Panc1 (cell line): ENCODE data around the gene ENPP6. TPM values are rescaled to one million over a fixed set of nuclear protein-coding genes. Genes with fewer than 3 reads are reported as not detected.

ENCODE experiments used
- ATAC-seq: fragments of 200-7000 bp; cut with Tn5 transposase; 2 replicates; pipeline ENCODE4 v1.9.1; 2020; ENCODE audit warnings: mild to moderate bottlenecking, moderate library complexity
- BruUV-seq: library from RNA; stranded (reverse); fragments of 400-500 nt; replicated peaks from 2 replicates; lab custom pipeline; 2021; lab: Mats Ljungman, UMichigan
- CTCF ChIA-PET: fragments of 300-600 bp; sonication (Branson Sonifier 250); formaldehyde crosslinking; loops from one replicate; lab custom pipeline; 2022; ENCODE audit warnings: antibody characterized with exemption; lab: Charles Lee
- POLR2A ChIA-PET: fragments of 300-600 bp; sonication (Branson Sonifier 250); formaldehyde crosslinking; loops from one replicate; lab custom pipeline; 2022; ENCODE audit warnings: antibody characterized with exemption; lab: Charles Lee
- DNase-seq: peaks from one replicate; pipeline ENCODE4 v3.0.0-alpha.2; 2010; ENCODE audit warnings: low read depth, low spot score
- H3K27ac ChIP-seq: 2 replicates; pipeline ENCODE4 v1.5.1; 2011; ENCODE audit warnings: mild to moderate bottlenecking, low read length, inconsistent platforms
- H3K27me3 ChIP-seq: fragments of 200-500 bp; sonication (Bioruptor generic); 2 replicates; pipeline ENCODE4 v1.6.0; 2014; ENCODE audit warnings: low read length, inconsistent platforms; ENCODE audit not compliant: control insufficient read depth, insufficient read depth
- H3K36me3 ChIP-seq: fragments of 200-500 bp; sonication (Bioruptor generic); 2 replicates; pipeline ENCODE4 v1.5.1; 2014; ENCODE audit warnings: inconsistent platforms, mild to moderate bottlenecking, low read length, moderate library complexity; ENCODE audit not compliant: control insufficient read depth, insufficient read depth
- H3K4me1 ChIP-seq: 2 replicates; pipeline ENCODE4 v1.5.1; 2011; ENCODE audit warnings: inconsistent platforms, mild to moderate bottlenecking, low read length, moderate library complexity; ENCODE audit not compliant: control insufficient read depth, insufficient read depth
- H3K4me3 ChIP-seq, 2 experiments: 2 replicates each; pipeline ENCODE4 v1.5.1; 2011 to 2012; ENCODE audit warnings: low read depth in 2 of 2, low read length in 2 of 2, mild to moderate bottlenecking in 2 of 2, inconsistent platforms in 1 of 2, moderate library complexity in 1 of 2
- H3K9me3 ChIP-seq: fragments of 200-500 bp; sonication (Bioruptor generic); 2 replicates; pipeline ENCODE4 v1.5.1; 2014; ENCODE audit warnings: low read depth, mild to moderate bottlenecking, inconsistent platforms, low read length, moderate library complexity; ENCODE audit not compliant: control insufficient read depth, insufficient read depth
- CTCF ChIP-seq: fragments of 450-650 bp; IDR thresholded peaks from 2 replicates; pipeline ENCODE4 v1.5.1; 2017; ENCODE audit warnings: mild to moderate bottlenecking
- POLR2AphosphoS5 ChIP-seq: IDR thresholded peaks from 2 replicates; pipeline ENCODE4 v1.6.1; 2012; ENCODE audit warnings: mild to moderate bottlenecking, low read depth, low read length, moderate library complexity
- REST ChIP-seq, 2 experiments: IDR thresholded peaks; 2 replicates each; pipeline ENCODE4 v1.6.1; 2011 to 2012; ENCODE audit warnings: low read depth in 2 of 2, control low read depth in 1 of 2, low read length in 1 of 2, mild to moderate bottlenecking in 1 of 2, moderate library complexity in 1 of 2; ENCODE audit not compliant: insufficient read depth in 1 of 2
- SIN3A ChIP-seq: IDR thresholded peaks from 2 replicates; pipeline ENCODE4 v1.6.1; 2012; ENCODE audit warnings: low read depth, mild to moderate bottlenecking, low read length, moderate library complexity, borderline replicate concordance; ENCODE audit not compliant: insufficient read depth
- TCF7L2 ChIP-seq: IDR thresholded peaks from 2 replicates; pipeline ENCODE4 v1.6.1; 2011; ENCODE audit warnings: mild to moderate bottlenecking, low read depth, low read length, inconsistent platforms
- in situ Hi-C: cut with HindIII; loops from 2 replicates; pipeline ENCODE4 v1.10.0; 2016; ENCODE audit warnings: low sequenced_read_pairs, low pct_unique_long_range_greater_than_20kb
- intact Hi-C: fragments of 100-400 bp; cut with micrococcal nuclease; formaldehyde crosslinking; loops from one replicate; pipeline ENCODE4 v1.10.0; 2022; ENCODE audit not compliant: unreplicated experiment
- total RNA-seq: library from RNA; stranded (reverse); gene quantifications from one replicate; pipeline ENCODE4 v1.2.1, GENCODE V29; 2021; ENCODE audit not compliant: unreplicated experiment

The ENPP6 gene
- total RNA-seq, 1 experiment from 2014 or later, result not detected

- BruUV-seq, result no TSS peak
- TF ChIP-seq REST (IDR thresholded peaks at IDR 0.05; ENCODE audit: insufficient read depth in 1 of 2, low read depth in 2 of 2, low read length in 1 of 2) (no peak), POLR2AphosphoS5 (no peak), TCF7L2 (no peak), SIN3A (no peak), CTCF (no peak)
- CTCF ChIA-PET, result no interaction called here
- intact Hi-C loops, result no loop called here
- in situ Hi-C loops, result no loop called here
- POLR2A ChIA-PET, result no interaction called here
- no peak for DNase-seq
- H3K36me3 ChIP-seq, result no peaks in the 10 kb centered on the region
- ATAC-seq, result no peak
- no peak overlapping the region for H3K4me3 ChIP-seq
- H3K27me3 ChIP-seq, result no peaks in the 10 kb centered on the region
- no peaks in the 10 kb centered on the region for H3K4me1 ChIP-seq
- H3K27ac ChIP-seq, result no peak overlapping the region
- H3K9me3 ChIP-seq, result no peaks in the 10 kb centered on the region
Observed at GRCh38 chr4:184058026-184058425, 159.6 kb downstream of the ENPP6 start.

GRCh38 chr4:184056877-184057276 is 160.8 kb downstream of the ENPP6 start:
- H3K4me3 ChIP-seq, result no peak overlapping the region
- no peaks in the 10 kb centered on the region for H3K9me3 ChIP-seq
- H3K4me1 ChIP-seq, result no peaks in the 10 kb centered on the region
- BruUV-seq, result no TSS peak
- in situ Hi-C loops (no loop called here), intact Hi-C loops (no loop called here)
- H3K27ac ChIP-seq, result no peak overlapping the region
- ChIA-PET CTCF (interaction anchor here (0.6 kb wide), 1 partner anchor 80 kb away, joined by 4 read pairs; no protein-coding TSS in a partner anchor), POLR2A (interaction anchor here (0.6 kb wide), 1 partner anchor 234 kb away, joined by 3 read pairs; no protein-coding TSS in a partner anchor)
- ATAC-seq, result no peak
- TF ChIP-seq TCF7L2, result no peak
- no peak for TF ChIP-seq CTCF
- no peak for TF ChIP-seq POLR2AphosphoS5
- TF ChIP-seq SIN3A, result no peak
- DNase-seq, result no peak
- no peaks in the 10 kb centered on the region for H3K27me3 ChIP-seq
- H3K36me3 ChIP-seq, result no peaks in the 10 kb centered on the region
